Ishikawa (cell line): ENCODE data around the gene PRKCE.

ENCODE experiments used
- CEBPB ChIP-seq: IDR thresholded peaks from 2 replicates; pipeline ENCODE4 v1.6.1; 2012
- EP300 ChIP-seq: IDR thresholded peaks from 2 replicates; pipeline ENCODE4 v1.6.1; 2012; ENCODE audit warnings: borderline replicate concordance

- TF ChIP-seq EP300 (no peak), CEBPB (no peak)
Measured at GRCh38 chr2:45826884-45827635, 175.6 kb downstream of the PRKCE start.
